HL-60 (cell line): ENCODE measurements around the gene CFAP157.

Experiments used
- DNase-seq, 2 experiments: peaks; one replicate each; pipeline ENCODE4 v3.0.0-alpha.2; 2010 to 2020; ENCODE audit warnings: low read depth in 1 of 2, low spot score in 1 of 2
- H3K27ac ChIP-seq: fragments of 250-450 bp; sonication (Bioruptor Pico); replicated peaks from 2 replicates; pipeline ENCODE4 v1.5.1; 2020; ENCODE audit warnings: mild to moderate bottlenecking, moderate library complexity
- H3K27me3 ChIP-seq: fragments of 250-450 bp; sonication (Bioruptor Pico); 2 replicates; pipeline ENCODE4 v1.5.1; 2021; ENCODE audit warnings: mild to moderate bottlenecking, moderate library complexity; ENCODE audit not compliant: insufficient read depth, poor library complexity, severe bottlenecking
- H3K4me3 ChIP-seq: replicated peaks from 2 replicates; pipeline ENCODE4 v1.5.1; 2011; ENCODE audit warnings: mild to moderate bottlenecking, control low read depth, low read length; ENCODE audit not compliant: insufficient read depth
- GABPA ChIP-seq: IDR thresholded peaks from 2 replicates; pipeline ENCODE4 v1.6.1; 2012; ENCODE audit warnings: low read depth
- POLR2AphosphoS5 ChIP-seq: IDR thresholded peaks from 2 replicates; pipeline ENCODE4 v1.6.1; 2012; ENCODE audit warnings: low read depth
- SPI1 ChIP-seq: IDR thresholded peaks from 2 replicates; pipeline ENCODE4 v1.6.1; 2012; ENCODE audit warnings: low read depth, mild to moderate bottlenecking, borderline replicate concordance
- TF ChIP-seq, protein P1 (sequence below): IDR thresholded peaks from 2 replicates; pipeline ENCODE4 v1.6.1; 2012; ENCODE audit warnings: low read depth; ENCODE audit not compliant: insufficient replicate concordance
- TF ChIP-seq, protein P2 (sequence below): IDR thresholded peaks from one replicate; pipeline ENCODE4 v1.5.1; 2011; ENCODE audit warnings: low read length, control low read depth, inconsistent platforms; ENCODE audit not compliant: insufficient read depth

The CFAP157 gene

DNA sequence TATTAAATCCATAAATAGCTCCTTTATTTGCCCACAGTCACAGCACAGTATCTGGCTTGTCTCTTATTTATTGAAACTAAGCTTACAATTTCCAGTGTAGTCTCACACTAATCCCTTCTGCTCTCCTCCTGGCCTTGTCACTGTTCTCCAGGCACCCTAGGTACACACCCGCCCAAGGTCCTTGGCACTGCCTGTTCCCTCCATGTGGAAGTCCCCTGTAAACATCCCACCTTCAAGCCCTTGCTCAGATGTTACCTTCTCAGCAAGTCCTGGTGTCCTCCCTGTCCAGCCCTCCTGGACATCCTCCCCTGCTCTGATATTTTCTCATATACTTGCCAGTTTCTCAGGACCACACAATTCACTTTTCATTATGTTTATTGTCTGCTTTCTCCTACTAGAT is 44.2 kb upstream of the CFAP157 start:
- DNase-seq: no peak
- Histone ChIP-seq H3K4me3 (no peak overlapping the region), H3K27me3 (no peaks in the 10 kb centered on the region), H3K27ac (no peak overlapping the region)
- TF ChIP-seq, protein P1, sequence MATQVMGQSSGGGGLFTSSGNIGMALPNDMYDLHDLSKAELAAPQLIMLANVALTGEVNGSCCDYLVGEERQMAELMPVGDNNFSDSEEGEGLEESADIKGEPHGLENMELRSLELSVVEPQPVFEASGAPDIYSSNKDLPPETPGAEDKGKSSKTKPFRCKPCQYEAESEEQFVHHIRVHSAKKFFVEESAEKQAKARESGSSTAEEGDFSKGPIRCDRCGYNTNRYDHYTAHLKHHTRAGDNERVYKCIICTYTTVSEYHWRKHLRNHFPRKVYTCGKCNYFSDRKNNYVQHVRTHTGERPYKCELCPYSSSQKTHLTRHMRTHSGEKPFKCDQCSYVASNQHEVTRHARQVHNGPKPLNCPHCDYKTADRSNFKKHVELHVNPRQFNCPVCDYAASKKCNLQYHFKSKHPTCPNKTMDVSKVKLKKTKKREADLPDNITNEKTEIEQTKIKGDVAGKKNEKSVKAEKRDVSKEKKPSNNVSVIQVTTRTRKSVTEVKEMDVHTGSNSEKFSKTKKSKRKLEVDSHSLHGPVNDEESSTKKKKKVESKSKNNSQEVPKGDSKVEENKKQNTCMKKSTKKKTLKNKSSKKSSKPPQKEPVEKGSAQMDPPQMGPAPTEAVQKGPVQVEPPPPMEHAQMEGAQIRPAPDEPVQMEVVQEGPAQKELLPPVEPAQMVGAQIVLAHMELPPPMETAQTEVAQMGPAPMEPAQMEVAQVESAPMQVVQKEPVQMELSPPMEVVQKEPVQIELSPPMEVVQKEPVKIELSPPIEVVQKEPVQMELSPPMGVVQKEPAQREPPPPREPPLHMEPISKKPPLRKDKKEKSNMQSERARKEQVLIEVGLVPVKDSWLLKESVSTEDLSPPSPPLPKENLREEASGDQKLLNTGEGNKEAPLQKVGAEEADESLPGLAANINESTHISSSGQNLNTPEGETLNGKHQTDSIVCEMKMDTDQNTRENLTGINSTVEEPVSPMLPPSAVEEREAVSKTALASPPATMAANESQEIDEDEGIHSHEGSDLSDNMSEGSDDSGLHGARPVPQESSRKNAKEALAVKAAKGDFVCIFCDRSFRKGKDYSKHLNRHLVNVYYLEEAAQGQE: no peak
- no peak for TF ChIP-seq SPI1
- no peak for TF ChIP-seq POLR2AphosphoS5
- TF ChIP-seq GABPA: no peak
- TF ChIP-seq, protein P2, sequence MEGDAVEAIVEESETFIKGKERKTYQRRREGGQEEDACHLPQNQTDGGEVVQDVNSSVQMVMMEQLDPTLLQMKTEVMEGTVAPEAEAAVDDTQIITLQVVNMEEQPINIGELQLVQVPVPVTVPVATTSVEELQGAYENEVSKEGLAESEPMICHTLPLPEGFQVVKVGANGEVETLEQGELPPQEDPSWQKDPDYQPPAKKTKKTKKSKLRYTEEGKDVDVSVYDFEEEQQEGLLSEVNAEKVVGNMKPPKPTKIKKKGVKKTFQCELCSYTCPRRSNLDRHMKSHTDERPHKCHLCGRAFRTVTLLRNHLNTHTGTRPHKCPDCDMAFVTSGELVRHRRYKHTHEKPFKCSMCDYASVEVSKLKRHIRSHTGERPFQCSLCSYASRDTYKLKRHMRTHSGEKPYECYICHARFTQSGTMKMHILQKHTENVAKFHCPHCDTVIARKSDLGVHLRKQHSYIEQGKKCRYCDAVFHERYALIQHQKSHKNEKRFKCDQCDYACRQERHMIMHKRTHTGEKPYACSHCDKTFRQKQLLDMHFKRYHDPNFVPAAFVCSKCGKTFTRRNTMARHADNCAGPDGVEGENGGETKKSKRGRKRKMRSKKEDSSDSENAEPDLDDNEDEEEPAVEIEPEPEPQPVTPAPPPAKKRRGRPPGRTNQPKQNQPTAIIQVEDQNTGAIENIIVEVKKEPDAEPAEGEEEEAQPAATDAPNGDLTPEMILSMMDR: no peak

DNA sequence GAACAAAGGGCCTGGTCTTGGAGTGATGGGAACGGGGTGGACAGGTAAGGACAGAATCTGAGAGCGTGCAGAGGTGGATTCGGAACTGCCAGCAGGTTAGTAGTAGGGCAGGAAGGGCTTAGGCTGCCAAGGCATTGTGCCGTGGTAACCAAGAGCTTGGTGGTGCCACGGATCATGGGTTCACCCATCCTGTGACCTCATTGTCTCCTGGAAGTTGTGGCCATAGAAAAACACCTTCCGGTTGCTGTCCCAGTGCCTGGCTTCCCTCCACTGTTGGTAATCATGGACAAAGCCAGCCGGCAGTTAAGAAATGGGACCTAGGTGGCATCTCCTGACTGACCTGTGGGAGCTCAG is 42.5 kb upstream of the CFAP157 start:
- TF ChIP-seq GABPA (no peak), POLR2AphosphoS5 (no peak)
- Histone ChIP-seq H3K4me3 (no peak overlapping the region), H3K27me3 (no peaks in the 10 kb centered on the region), H3K27ac (no peak overlapping the region)
- DNase-seq: no peak

DNA sequence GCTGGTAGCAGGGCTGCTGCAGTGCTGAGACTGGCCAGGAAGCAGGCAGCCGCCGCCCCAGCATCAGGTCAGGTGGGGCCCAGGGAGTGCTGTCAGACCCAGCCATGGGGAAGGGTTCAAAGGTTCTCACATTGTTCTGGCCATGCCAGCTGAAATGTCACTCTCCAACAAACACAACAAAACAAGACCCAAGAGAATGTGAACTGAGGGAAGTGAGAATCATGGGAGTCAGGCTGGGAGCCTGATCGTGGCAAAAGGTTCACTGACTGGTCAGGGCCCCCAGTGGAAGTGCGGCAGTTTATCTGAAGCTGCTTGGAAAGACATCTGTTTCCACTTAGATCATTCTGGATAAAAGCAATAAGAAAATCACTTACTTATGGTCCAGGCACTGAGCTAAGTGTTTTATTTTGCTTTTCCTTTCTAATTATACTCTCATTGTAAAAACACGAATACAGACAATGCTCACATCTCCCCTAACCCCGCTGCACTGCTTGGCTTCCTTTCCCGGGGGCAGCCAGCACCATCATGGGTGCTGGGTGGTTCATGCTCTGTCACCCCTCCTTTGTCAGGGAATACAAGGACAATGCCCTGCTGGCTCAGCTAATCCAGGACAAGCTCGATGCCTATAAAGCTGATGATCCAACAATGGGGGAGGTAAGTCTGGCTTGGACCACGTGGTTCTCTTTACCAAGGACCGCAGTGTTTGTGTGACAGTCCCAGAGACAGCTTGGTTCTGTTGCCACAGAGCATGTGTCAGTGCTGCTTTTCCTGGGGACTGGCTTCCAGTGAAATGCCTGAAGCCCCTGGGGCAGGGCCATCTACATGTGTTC is 41.9 kb upstream of the CFAP157 start:
- Histone ChIP-seq H3K27ac (no peak overlapping the region), H3K27me3 (no peaks in the 10 kb centered on the region), H3K4me3 (no peak overlapping the region)
- no peak for DNase-seq
- TF ChIP-seq POLR2AphosphoS5: no peak
- TF ChIP-seq, protein P1: no peak
- TF ChIP-seq, protein P2: no peak
- no peak for TF ChIP-seq SPI1
- TF ChIP-seq GABPA: no peak

DNA sequence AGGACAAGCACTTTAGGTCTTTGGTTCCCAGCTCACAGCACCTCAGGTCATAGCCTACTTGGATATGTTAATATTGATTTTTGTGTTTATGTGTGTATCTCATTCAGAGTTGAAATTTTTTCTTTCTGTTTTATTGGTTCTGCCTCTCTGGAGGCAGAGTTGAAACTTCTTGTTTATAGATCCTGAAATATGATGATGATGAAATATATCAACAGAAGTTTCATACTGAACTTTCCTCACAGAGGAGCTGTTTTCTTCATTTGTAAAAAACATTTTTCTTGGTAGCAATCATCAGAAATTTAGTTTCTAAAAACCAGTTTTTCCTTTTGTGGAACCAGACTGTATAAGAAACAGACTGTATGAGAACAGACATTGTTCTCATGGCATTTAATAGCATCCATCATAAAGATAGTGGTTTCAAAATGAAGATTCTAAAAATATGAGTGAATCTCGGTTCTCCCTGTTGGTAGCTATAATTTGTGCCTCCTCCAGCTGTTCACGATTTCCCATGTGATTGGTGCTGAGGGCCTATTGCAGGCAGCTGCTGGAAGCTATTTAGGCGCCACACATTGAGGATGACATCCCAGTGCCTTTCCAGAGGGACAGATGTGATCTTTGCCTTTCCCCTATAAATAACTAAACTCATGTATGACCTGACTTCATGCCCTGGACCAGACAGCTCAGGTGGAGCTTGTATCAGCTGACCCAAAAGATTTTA is 39.5 kb upstream of the CFAP157 start:
- Histone ChIP-seq H3K4me3 (no peak overlapping the region), H3K27ac (no peak overlapping the region), H3K27me3 (no peaks in the 10 kb centered on the region)
- DNase-seq: no peak
- TF ChIP-seq, protein P2: no peak
- TF ChIP-seq POLR2AphosphoS5: no peak
- TF ChIP-seq, protein P1: no peak
- no peak for TF ChIP-seq SPI1
- no peak for TF ChIP-seq GABPA
